H9 (cell line): ENCODE measurements around the gene CACFD1. TPM values are rescaled to one million over a fixed set of nuclear protein-coding genes. Genes with fewer than 3 reads are reported as not detected.

Source experiments
- DNase-seq: peaks from one replicate; pipeline ENCODE4 v3.0.0-alpha.2; 2017
- H2AFZ ChIP-seq: one replicate; pipeline ENCODE4 v1.6.1; 2013; ENCODE audit warnings: mild to moderate bottlenecking, low read length, control low read depth, moderate library complexity
- H2AK5ac ChIP-seq: 2 replicates; pipeline ENCODE4 v1.6.1; 2013; ENCODE audit warnings: low read length, control low read depth, mixed read lengths; ENCODE audit not compliant: insufficient read length
- H2BK120ac ChIP-seq: one replicate; pipeline ENCODE4 v1.6.1; 2013; ENCODE audit warnings: low read depth, mild to moderate bottlenecking, low read length, control low read depth, inconsistent platforms; ENCODE audit not compliant: poor library complexity, severe bottlenecking
- H2BK12ac ChIP-seq: 2 replicates; pipeline ENCODE4 v1.6.1; 2013; ENCODE audit warnings: low read length, control low read depth, mixed read lengths, low read depth; ENCODE audit not compliant: insufficient read length
- H2BK15ac ChIP-seq: 2 replicates; pipeline ENCODE4 v1.6.1; 2013; ENCODE audit warnings: low read depth, low read length, control low read depth
- H2BK20ac ChIP-seq: one replicate; pipeline ENCODE4 v1.6.1; 2013; ENCODE audit warnings: low read depth, mild to moderate bottlenecking, low read length, control low read depth, inconsistent platforms; ENCODE audit not compliant: poor library complexity, severe bottlenecking
- H2BK5ac ChIP-seq: 2 replicates; pipeline ENCODE4 v1.6.1; 2013; ENCODE audit warnings: low read length, control low read depth, mixed read lengths; ENCODE audit not compliant: insufficient read length
- H3K14ac ChIP-seq: 2 replicates; pipeline ENCODE4 v1.6.1; 2013; ENCODE audit warnings: low read length, control low read depth; ENCODE audit not compliant: insufficient read depth
- H3K18ac ChIP-seq: 2 replicates; pipeline ENCODE4 v1.6.1; 2013; ENCODE audit warnings: low read depth, mild to moderate bottlenecking, mixed read lengths, low read length, control low read depth; ENCODE audit not compliant: insufficient read length
- H3K23ac ChIP-seq: 2 replicates; pipeline ENCODE4 v1.6.1; 2013; ENCODE audit warnings: low read length, control low read depth, mixed read lengths, low read depth; ENCODE audit not compliant: insufficient read length
- H3K23me2 ChIP-seq: 2 replicates; pipeline ENCODE4 v1.6.1; 2013; ENCODE audit warnings: low read depth, mild to moderate bottlenecking, mixed read lengths, low read length, control low read depth; ENCODE audit not compliant: insufficient read length, poor library complexity, severe bottlenecking
- H3K27ac ChIP-seq: 2 replicates; pipeline ENCODE4 v1.5.1; 2013; ENCODE audit warnings: low read length, control low read depth, mixed read lengths, low read depth; ENCODE audit not compliant: insufficient read length
- H3K27me3 ChIP-seq: 2 replicates; pipeline ENCODE4 v1.6.1; 2013; ENCODE audit warnings: low read length, control low read depth, inconsistent platforms; ENCODE audit not compliant: insufficient read depth
- H3K4ac ChIP-seq: 2 replicates; pipeline ENCODE4 v1.6.1; 2013; ENCODE audit warnings: low read depth, mild to moderate bottlenecking, control low read depth, inconsistent platforms, low read length, moderate library complexity
- H3K4me1 ChIP-seq: 2 replicates; pipeline ENCODE4 v1.6.1; 2013; ENCODE audit warnings: low read length, control low read depth, inconsistent platforms; ENCODE audit not compliant: insufficient read depth
- H3K4me2 ChIP-seq: 2 replicates; pipeline ENCODE4 v1.6.1; 2013; ENCODE audit warnings: low read length, control low read depth, mixed read lengths; ENCODE audit not compliant: insufficient read length, insufficient read depth
- H3K56ac ChIP-seq: 2 replicates; pipeline ENCODE4 v1.6.1; 2013; ENCODE audit warnings: low read depth, mild to moderate bottlenecking, mixed read lengths, low read length, control low read depth; ENCODE audit not compliant: insufficient read length
- H3K79me1 ChIP-seq: 2 replicates; pipeline ENCODE4 v1.6.1; 2013; ENCODE audit warnings: low read depth, mild to moderate bottlenecking, moderate library complexity, low read length, control low read depth, inconsistent platforms; ENCODE audit not compliant: insufficient read depth, poor library complexity, severe bottlenecking
- H3K79me2 ChIP-seq: 2 replicates; pipeline ENCODE4 v1.6.1; 2013; ENCODE audit warnings: low read length, control low read depth, inconsistent platforms; ENCODE audit not compliant: insufficient read depth
- H3K9ac ChIP-seq: 2 replicates; pipeline ENCODE4 v1.6.1; 2013; ENCODE audit warnings: low read length, control low read depth, mixed read lengths; ENCODE audit not compliant: insufficient read length; ENCODE audit errors: extremely low read depth
- H3K9me3 ChIP-seq: one replicate; pipeline ENCODE4 v1.6.1; 2013; ENCODE audit warnings: low read depth, low read length, inconsistent platforms; ENCODE audit not compliant: control insufficient read depth
- H3T11ph ChIP-seq: one replicate; pipeline ENCODE4 v1.6.1; 2013; ENCODE audit warnings: mild to moderate bottlenecking, low read length, control low read depth, inconsistent platforms
- H4K20me1 ChIP-seq: one replicate; pipeline ENCODE4 v1.6.1; 2013; ENCODE audit not compliant: control insufficient read depth, insufficient read length, insufficient read depth
- H4K5ac ChIP-seq: 2 replicates; pipeline ENCODE4 v1.6.1; 2013; ENCODE audit warnings: low read depth, mild to moderate bottlenecking, mixed read lengths, low read length, control low read depth; ENCODE audit not compliant: insufficient read length
- H4K8ac ChIP-seq: replicated peaks from 2 replicates; pipeline ENCODE4 v1.6.1; 2013; ENCODE audit warnings: low read length, control low read depth, mixed read lengths, low read depth; ENCODE audit not compliant: insufficient read length
- H4K91ac ChIP-seq: 2 replicates; pipeline ENCODE4 v1.6.1; 2013; ENCODE audit warnings: low read depth, mild to moderate bottlenecking, moderate library complexity, mixed read lengths, low read length, control low read depth; ENCODE audit not compliant: insufficient read length
- H3K27ac Mint-ChIP-seq, 3 experiments: 2 replicates in 2 of 3; 3 replicates in 1 of 3; pipeline ENCODE4 v1.8.0; 2020 to 2021; ENCODE audit warnings: mixed read lengths in 3 of 3, mild to moderate bottlenecking in 1 of 3, moderate library complexity in 1 of 3
- H3K27me3 Mint-ChIP-seq: 2 replicates; pipeline ENCODE4 v1.8.0; 2021; ENCODE audit warnings: low read depth, mild to moderate bottlenecking, moderate library complexity, mixed read lengths
- H3K36me3 Mint-ChIP-seq, 3 experiments: 2 replicates in 2 of 3; 3 replicates in 1 of 3; pipeline ENCODE4 v1.8.0; 2020 to 2021; ENCODE audit warnings: low read depth in 3 of 3, mixed read lengths in 3 of 3; ENCODE audit not compliant: insufficient read depth in 1 of 3
- H3K4me1 Mint-ChIP-seq, 2 experiments: 2 replicates each; pipeline ENCODE4 v1.8.0; 2020; ENCODE audit warnings: mixed read lengths in 2 of 2
- H3K4me3 Mint-ChIP-seq, 2 experiments: 2 replicates in 1 of 2; 3 replicates in 1 of 2; pipeline ENCODE4 v1.8.0; 2020 to 2021; ENCODE audit warnings: mild to moderate bottlenecking in 2 of 2, mixed read lengths in 2 of 2, moderate library complexity in 1 of 2
- H3K9me3 Mint-ChIP-seq, 2 experiments: 2 replicates in 1 of 2; 3 replicates in 1 of 2; pipeline ENCODE4 v1.8.0; 2020; ENCODE audit warnings: mild to moderate bottlenecking in 2 of 2, mixed read lengths in 2 of 2, moderate library complexity in 1 of 2
- WGBS: extraction: QIAGEN DNeasy Blood & Tissue Kit; methylation state at CpG from one replicate; pipeline ENCODE4 v1.1.7; 2013; ENCODE audit warnings: missing lambda C conversion rate, low lambda C conversion rate, mixed read lengths; ENCODE audit not compliant: insufficient read length; ENCODE audit errors: extremely low coverage; 5-methylcytosine and 5-hydroxymethylcytosine counted together
- total RNA-seq: library from RNA; stranded (reverse); gene quantifications from 2 replicates; pipeline ENCODE4 v1.2.1, GENCODE V29; 2021
- TF ChIP-seq, protein P1 (sequence below): fragments of 200-600 bp; sonication (generic); conservative IDR thresholded peaks from 3 replicates; pipeline ENCODE4 v1.8.0; 2021; ENCODE audit warnings: antibody characterized with exemption, mild to moderate bottlenecking

The CACFD1 gene
- total RNA-seq, 1 experiment from 2014 or later: 20.0 TPM

DNA sequence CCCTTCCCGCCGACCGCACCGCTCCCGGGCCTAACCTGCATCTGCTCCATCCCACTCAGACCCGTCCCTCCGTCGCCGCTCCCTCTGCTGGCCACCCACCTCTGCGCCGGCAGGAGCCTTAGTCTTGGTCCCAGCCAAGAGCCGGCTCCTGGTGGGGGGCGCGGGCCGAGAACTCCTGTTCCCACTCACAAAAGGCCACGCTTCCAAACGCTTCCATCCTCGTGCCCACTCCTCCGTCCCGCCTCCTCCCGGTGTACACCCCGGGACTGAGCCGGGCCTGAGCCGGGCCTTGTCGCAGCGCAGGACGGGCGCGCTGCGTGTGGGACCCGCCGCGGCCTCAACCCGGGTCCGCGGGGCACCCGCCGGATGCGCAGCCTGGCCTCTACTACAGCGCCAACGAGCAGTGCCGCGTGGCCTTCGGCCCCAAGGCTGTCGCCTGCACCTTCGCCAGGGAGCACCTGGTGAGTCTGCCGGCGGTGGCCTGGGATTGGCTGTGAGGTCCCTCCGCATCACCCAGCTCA is 30.1 kb upstream of the CACFD1 start:
- Histone ChIP-seq H3K56ac (no peak overlapping the region), H2BK15ac (no peak overlapping the region), H3K79me2 (no peaks in the 10 kb centered on the region; the same call in 1 of the 2 replicates), H2AK5ac (no peak overlapping the region), H3K4ac (no peak overlapping the region), H4K20me1 (no peaks in the 10 kb centered on the region), H2BK20ac (no peak overlapping the region), H2AFZ (no peak overlapping the region), H2BK12ac (no peak overlapping the region), H3K27ac (no peak overlapping the region), H3K14ac (no peak overlapping the region), H3K4me1 (no peaks in the 10 kb centered on the region), H3K18ac (no peak overlapping the region), H3K23ac (no peak overlapping the region), H3K4me2 (peak overlapping the region; percentile 40), H4K8ac (no peak overlapping the region), H4K91ac (no peak overlapping the region), H2BK5ac (no peak overlapping the region), H2BK120ac (no peak overlapping the region), H3K23me2 (peaks cover 7% of the 10 kb centered on the region), H3K27me3 (peaks cover 2% of the 10 kb centered on the region; the same call in 1 of the 2 replicates), H3T11ph (no peak overlapping the region), H3K79me1 (no peaks in the 10 kb centered on the region), H4K5ac (no peak overlapping the region), H3K9me3 (no peaks in the 10 kb centered on the region), H3K9ac (no peak overlapping the region)
- H3K4me3 Mint-ChIP-seq: peak overlapping the region; percentile 61 to 78
- peaks cover 24% of the 10 kb centered on the region for H3K27me3 Mint-ChIP-seq
- H3K4me1 Mint-ChIP-seq: peaks cover 7% of the 10 kb centered on the region in 2 experiments; a peak in 3 of 4 replicates
- H3K27ac Mint-ChIP-seq: no peak overlapping the region
- H3K9me3 Mint-ChIP-seq: peaks cover 4 to 7% of the 10 kb centered on the region in 2 experiments; a peak in 4 of 5 replicates
- H3K36me3 Mint-ChIP-seq: peaks cover 0 to 12% (median 7%) of the 10 kb centered on the region in 3 experiments; a peak in 6 of 7 replicates
- DNase-seq: peak; percentile 87
- WGBS: no CpG with 5 or more reads among the region's 49 CpGs
- TF ChIP-seq, protein P1, sequence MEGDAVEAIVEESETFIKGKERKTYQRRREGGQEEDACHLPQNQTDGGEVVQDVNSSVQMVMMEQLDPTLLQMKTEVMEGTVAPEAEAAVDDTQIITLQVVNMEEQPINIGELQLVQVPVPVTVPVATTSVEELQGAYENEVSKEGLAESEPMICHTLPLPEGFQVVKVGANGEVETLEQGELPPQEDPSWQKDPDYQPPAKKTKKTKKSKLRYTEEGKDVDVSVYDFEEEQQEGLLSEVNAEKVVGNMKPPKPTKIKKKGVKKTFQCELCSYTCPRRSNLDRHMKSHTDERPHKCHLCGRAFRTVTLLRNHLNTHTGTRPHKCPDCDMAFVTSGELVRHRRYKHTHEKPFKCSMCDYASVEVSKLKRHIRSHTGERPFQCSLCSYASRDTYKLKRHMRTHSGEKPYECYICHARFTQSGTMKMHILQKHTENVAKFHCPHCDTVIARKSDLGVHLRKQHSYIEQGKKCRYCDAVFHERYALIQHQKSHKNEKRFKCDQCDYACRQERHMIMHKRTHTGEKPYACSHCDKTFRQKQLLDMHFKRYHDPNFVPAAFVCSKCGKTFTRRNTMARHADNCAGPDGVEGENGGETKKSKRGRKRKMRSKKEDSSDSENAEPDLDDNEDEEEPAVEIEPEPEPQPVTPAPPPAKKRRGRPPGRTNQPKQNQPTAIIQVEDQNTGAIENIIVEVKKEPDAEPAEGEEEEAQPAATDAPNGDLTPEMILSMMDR: peak; percentile 66
